SU-DHL-6 (cell line): ENCODE measurements around the gene BTN3A1.
"Not testable (repeated sequence)": the region's sequence is repeated elsewhere in the genome, so short reads cannot be mapped to it uniquely, and the experiment has no call there.

Experiments
- CTCF ChIP-seq: fragments of 200-600 bp; sonication (generic); IDR thresholded peaks from one replicate; pipeline ENCODE4 v1.5.1; 2017; ENCODE audit warnings: antibody characterized with exemption, mild to moderate bottlenecking, low read length, moderate library complexity; ENCODE audit not compliant: insufficient read depth, poor library complexity, severe bottlenecking
- EZH2phosphoT487 ChIP-seq: fragments of 200-600 bp; sonication (generic), shearing (Covaris generic); conservative IDR thresholded peaks from 2 replicates; pipeline ENCODE4 v1.6.1; 2018; ENCODE audit warnings: mild to moderate bottlenecking, antibody characterized with exemption, low read length, moderate library complexity, mixed read lengths

GRCh38 chr6:26418795-26419194, 16.7 kb downstream of the BTN3A1 start:
- TF ChIP-seq CTCF, EZH2phosphoT487: not testable (repeated sequence)
